Kidney tubule cell (primary cell): Measurements from ENCODE around the gene SETDB2.

ENCODE experiments used
- DNase-seq: peaks from one replicate; pipeline ENCODE4 v3.0.0-alpha.2; 2018; ENCODE audit warnings: low spot score

SETDB2 gene

GRCh38 chr13:49533591-49534269 is 89.7 kb downstream of the SETDB2 start:
- no peak for DNase-seq

- no peak for DNase-seq
Measured at GRCh38 chr13:49536144-49536873, 92.2 kb downstream of the SETDB2 start.

- DNase-seq: no peak
Measured at GRCh38 chr13:49538404-49538803, 94.3 kb downstream of the SETDB2 start.

- DNase-seq: no peak
Measured at GRCh38 chr13:49539313-49539712, 95.2 kb downstream of the SETDB2 start.

- no peak for DNase-seq
Measured at GRCh38 chr13:49539746-49540145, 95.7 kb downstream of the SETDB2 start.

- DNase-seq: peak; percentile 14
Measured at GRCh38 chr13:49540552-49540951, 96.5 kb downstream of the SETDB2 start.

- no peak for DNase-seq
Measured at GRCh38 chr13:49543656-49544055, 99.6 kb downstream of the SETDB2 start.
